AG20443 (cell line): ENCODE results near the gene LPGAT1.
A peak's percentile ranks its signal among the peaks of the same experiment; 100 is the strongest.

Experiments
- DNase-seq: peaks from one replicate; pipeline ENCODE4 v3.0.0; 2012; ENCODE audit warnings: low spot score, mixed read lengths

The LPGAT1 gene

GRCh38 chr1:211828584-211829342, 1.8 kb downstream of the LPGAT1 start:
- DNase-seq: no peak

- no peak for DNase-seq
Observed at GRCh38 chr1:211827051-211827450, 3.5 kb downstream of the LPGAT1 start.

GRCh38 chr1:211825980-211826379, 4.6 kb downstream of the LPGAT1 start:
- DNase-seq: peak; percentile 37

GRCh38 chr1:211822677-211823407, 7.7 kb downstream of the LPGAT1 start:
- no peak for DNase-seq

GRCh38 chr1:211816586-211816985, 14.0 kb downstream of the LPGAT1 start:
- DNase-seq: no peak

GRCh38 chr1:211814313-211814712, 16.2 kb downstream of the LPGAT1 start:
- DNase-seq: no peak

- peak; percentile 11 for DNase-seq
Observed at GRCh38 chr1:211813590-211813989, 17.0 kb downstream of the LPGAT1 start.

GRCh38 chr1:211812584-211812983, 18.0 kb downstream of the LPGAT1 start:
- no peak for DNase-seq

- no peak for DNase-seq
Observed at GRCh38 chr1:211811848-211812247, 18.7 kb downstream of the LPGAT1 start.

GRCh38 chr1:211811126-211811525, 19.4 kb downstream of the LPGAT1 start:
- no peak for DNase-seq

- DNase-seq: no peak
Observed at GRCh38 chr1:211808475-211808874, 22.1 kb downstream of the LPGAT1 start.

- DNase-seq: no peak
Observed at GRCh38 chr1:211804915-211805314, 25.6 kb downstream of the LPGAT1 start.

GRCh38 chr1:211800925-211801607, 29.5 kb downstream of the LPGAT1 start:
- no peak for DNase-seq

GRCh38 chr1:211797994-211798393, 32.6 kb downstream of the LPGAT1 start:
- DNase-seq: no peak

- DNase-seq: no peak
Observed at GRCh38 chr1:211791979-211792378, 38.6 kb downstream of the LPGAT1 start.

GRCh38 chr1:211789641-211790464, 40.7 kb downstream of the LPGAT1 start:
- DNase-seq: no peak

- no peak for DNase-seq
Observed at GRCh38 chr1:211788626-211789025, 41.9 kb downstream of the LPGAT1 start.

- DNase-seq: no peak
Observed at GRCh38 chr1:211783897-211784296, 46.7 kb downstream of the LPGAT1 start.

- no peak for DNase-seq
Observed at GRCh38 chr1:211783266-211783665, 47.3 kb downstream of the LPGAT1 start.

- peak; percentile 8 for DNase-seq
Observed at GRCh38 chr1:211781260-211781659, 49.3 kb downstream of the LPGAT1 start.

GRCh38 chr1:211775170-211775569, 55.4 kb downstream of the LPGAT1 start:
- DNase-seq: no peak

- DNase-seq: no peak
Observed at GRCh38 chr1:211764701-211765100, 65.9 kb downstream of the LPGAT1 start.
